Measurements from ENCODE around the gene PLXNB1. TPM values are rescaled to one million over a fixed set of nuclear protein-coding genes. Genes with fewer than 3 reads are reported as not detected.

The PLXNB1 gene, protein sequence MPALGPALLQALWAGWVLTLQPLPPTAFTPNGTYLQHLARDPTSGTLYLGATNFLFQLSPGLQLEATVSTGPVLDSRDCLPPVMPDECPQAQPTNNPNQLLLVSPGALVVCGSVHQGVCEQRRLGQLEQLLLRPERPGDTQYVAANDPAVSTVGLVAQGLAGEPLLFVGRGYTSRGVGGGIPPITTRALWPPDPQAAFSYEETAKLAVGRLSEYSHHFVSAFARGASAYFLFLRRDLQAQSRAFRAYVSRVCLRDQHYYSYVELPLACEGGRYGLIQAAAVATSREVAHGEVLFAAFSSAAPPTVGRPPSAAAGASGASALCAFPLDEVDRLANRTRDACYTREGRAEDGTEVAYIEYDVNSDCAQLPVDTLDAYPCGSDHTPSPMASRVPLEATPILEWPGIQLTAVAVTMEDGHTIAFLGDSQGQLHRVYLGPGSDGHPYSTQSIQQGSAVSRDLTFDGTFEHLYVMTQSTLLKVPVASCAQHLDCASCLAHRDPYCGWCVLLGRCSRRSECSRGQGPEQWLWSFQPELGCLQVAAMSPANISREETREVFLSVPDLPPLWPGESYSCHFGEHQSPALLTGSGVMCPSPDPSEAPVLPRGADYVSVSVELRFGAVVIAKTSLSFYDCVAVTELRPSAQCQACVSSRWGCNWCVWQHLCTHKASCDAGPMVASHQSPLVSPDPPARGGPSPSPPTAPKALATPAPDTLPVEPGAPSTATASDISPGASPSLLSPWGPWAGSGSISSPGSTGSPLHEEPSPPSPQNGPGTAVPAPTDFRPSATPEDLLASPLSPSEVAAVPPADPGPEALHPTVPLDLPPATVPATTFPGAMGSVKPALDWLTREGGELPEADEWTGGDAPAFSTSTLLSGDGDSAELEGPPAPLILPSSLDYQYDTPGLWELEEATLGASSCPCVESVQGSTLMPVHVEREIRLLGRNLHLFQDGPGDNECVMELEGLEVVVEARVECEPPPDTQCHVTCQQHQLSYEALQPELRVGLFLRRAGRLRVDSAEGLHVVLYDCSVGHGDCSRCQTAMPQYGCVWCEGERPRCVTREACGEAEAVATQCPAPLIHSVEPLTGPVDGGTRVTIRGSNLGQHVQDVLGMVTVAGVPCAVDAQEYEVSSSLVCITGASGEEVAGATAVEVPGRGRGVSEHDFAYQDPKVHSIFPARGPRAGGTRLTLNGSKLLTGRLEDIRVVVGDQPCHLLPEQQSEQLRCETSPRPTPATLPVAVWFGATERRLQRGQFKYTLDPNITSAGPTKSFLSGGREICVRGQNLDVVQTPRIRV (N-terminal part only)
- total RNA-seq = 16.9 and 37.4 TPM in 2 replicates

DNA sequence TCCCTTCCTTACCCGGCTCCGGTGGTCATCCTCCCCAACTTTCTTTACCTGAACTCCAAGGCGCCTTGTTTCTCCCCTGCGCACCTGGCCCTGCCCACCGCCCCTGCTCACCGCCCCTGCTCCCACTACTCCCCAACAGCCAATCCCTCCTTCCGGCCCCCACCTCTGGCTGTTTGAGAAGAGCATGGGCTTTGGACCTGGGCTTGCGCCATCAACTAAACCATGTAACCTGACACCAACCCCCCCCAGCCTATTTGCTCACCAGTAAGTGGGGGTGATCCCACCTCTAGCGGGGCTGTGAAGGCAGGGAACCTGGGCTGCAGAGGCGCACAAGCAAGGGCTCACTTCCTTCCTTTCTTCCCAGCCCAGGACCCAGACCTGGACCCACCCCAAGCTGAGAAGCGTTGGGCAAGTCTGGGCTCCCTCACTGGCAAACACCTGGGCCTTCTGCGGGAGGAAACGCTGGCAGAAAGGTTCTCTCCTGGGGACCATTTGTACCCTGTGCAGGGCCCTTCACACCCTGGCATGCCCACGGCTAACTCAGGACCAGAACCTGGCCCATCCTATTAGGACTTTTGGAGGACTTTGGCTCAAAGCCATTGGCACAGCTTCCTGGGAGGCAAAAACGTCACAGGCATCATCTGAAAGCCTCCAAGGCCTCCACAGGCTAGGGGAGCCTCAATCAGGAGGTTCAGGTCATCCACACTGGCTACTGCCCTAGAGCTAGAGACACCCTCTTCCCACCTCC lies at the start of gene PLXNB1:
TSS of gene PLXNB1 (minus strand) at position 127 of the 748 bp plus-strand sequence. CDS start 5,475 bp downstream, outside the sequence.

DNA sequence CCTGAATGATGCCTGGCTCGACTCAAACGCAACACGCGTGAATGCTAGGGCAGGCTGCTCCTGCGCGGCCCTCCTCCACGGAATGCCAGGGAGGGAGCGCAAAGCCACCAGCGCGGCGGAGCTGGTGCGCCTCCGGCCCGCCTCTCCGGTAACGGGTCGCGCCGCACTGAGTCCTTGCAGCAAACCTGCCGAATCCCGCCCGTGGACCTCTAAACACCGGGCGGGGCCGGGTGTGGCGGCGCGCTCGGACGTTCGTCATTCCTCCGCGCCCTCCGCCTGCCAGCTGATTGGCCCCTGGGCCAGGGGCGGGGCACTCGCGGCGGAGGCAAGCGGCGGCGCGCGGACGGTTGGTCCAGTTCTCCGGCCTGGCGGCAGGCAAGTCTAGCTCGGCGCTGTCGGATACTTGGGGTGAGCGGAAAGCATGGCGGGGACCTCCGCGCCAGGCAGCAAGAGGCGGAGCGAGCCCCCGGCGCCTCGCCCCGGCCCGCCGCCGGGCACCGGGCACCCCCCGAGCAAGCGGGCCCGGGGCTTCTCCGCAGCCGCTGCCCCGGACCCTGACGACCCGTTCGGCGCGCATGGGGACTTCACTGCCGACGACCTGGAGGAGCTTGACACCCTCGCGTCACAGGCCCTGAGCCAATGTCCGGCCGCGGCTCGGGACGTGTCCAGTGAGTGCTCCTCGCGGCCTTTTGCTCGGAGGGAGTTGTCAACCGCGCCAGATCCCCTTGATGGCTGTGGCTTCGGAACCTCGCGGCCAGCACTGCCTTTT lies 16.7 kb upstream of the PLXNB1 start, which contains the start of gene ATRIP:
TSS of gene ATRIP (plus strand) at position 313 of the 769 bp plus-strand sequence. CDS start at position 422, 109 bp downstream.

DNA sequence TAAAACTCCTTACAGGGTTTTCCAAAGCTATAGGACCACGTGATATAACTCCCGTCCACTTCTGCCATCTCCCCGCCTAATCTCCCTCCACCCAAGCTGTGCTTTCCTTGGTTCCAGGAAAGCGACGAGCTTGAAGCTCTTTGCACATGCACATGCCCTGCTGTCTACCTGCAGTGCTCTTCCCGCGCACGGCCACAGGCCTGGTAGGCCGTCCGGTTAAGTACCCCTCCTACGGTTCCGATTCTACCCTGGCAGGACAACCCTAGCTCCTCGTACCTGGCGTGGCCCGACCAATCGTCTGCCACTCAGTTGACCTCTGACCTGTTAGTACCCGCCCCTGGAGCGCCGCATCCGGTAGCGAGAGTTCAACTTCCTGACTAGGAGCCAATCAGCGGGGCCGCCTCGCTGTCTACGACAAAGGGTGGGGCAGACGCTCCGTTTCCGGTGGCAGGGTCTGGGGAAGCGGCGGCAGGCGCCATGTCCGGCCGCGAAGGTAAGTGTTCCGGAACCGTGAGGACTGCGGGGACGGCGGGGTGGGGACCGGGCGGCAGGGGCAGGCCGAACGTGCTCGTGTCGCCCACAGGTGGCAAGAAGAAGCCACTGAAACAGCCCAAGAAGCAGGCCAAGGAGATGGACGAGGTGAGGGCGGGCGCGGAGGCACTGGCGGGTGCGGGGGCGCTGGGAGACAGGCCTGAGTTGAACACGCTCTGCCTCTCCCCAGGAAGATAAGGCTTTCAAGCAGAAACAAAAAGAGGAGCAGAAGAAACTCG lies 10.1 kb upstream of the PLXNB1 start, which contains the start of the genes CCDC51 and TMA7:
TSS of gene CCDC51 (minus strand) at position 300 of the 770 bp plus-strand sequence. CDS start 4,991 bp downstream, outside the sequence.
TSS of gene TMA7 (plus strand) at position 438 of the 770 bp plus-strand sequence. CDS start at position 478, 40 bp downstream.

DNA sequence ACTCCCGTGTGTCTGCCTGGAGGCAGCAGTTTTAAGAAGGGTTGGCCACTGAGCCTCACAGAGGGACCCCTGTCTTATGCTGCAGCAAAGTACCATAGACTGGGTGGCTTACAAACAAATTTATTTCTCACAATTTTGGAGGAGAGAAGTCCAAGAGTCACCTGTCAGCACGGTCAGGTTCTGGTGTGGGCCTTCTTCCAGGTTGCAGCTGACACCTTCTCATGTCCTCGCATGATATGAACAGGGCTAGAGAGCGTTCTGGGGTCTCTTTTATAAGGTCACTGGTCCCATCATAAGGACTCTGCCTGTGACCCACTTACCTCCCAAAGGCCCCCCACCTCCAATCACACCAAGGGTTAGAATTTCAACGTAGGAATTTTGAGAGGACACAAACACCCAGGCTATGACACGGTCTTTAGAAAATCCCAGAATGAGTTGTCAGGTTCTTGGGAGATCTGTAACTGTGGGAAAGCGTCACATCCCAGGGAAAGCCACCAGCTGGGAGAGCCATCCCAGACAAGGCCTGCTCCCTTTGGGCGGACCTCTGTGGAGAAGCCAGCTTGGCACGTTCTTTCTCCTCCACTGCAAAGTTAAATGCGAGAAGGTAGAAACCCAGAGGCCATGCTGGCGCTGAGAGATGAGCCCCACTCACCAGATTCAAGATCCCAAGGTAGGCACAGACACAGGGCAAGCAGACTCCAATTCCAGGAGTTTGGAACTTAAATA lies 58.1 kb downstream of the PLXNB1 start, which contains the start of gene FBXW12:
TSS of gene FBXW12 (plus strand) at position 569 of the 726 bp plus-strand sequence. CDS start 549 bp downstream, outside the sequence.

Small RNAs within 50 kb of the gene (small RNA-seq; reads per million reads assigned to genes)
- not detected for gene RN7SL321P (ENCODE audit: low replicate concordance)

Other genes starting within 250 kb of the PLXNB1 start
- 3.7 and 32.4 TPM in 2 replicates for gene CDC25A, start 241.7 kb downstream of the PLXNB1 start, total RNA-seq
- not detected in 2 replicates for gene CAMP, start 206.6 kb downstream of the PLXNB1 start, total RNA-seq
- 5.0 and 5.7 TPM in 2 replicates for gene ZNF589, start 189.0 kb downstream of the PLXNB1 start, total RNA-seq
- 33.5 and 37.4 TPM in 2 replicates for gene NME6, start 128.7 kb downstream of the PLXNB1 start, total RNA-seq
- gene SPINK8, start 96.4 kb downstream of the PLXNB1 start, total RNA-seq = not detected in 2 replicates
- gene FBXW12, start 57.9 kb downstream of the PLXNB1 start, total RNA-seq = not detected in 2 replicates
- 15.3 and 17.1 TPM in 2 replicates for gene CCDC51, start 10.0 kb upstream of the PLXNB1 start, total RNA-seq
- 108 and 139 TPM in 2 replicates for gene TMA7, start 10.2 kb upstream of the PLXNB1 start, total RNA-seq
- 3.1 and 15.2 TPM in 2 replicates for gene ATRIP, start 16.7 kb upstream of the PLXNB1 start, total RNA-seq
- gene SHISA5, start 74.1 kb upstream of the PLXNB1 start, total RNA-seq = 192 and 194 TPM in 2 replicates
- gene PFKFB4, start 126.7 kb upstream of the PLXNB1 start, total RNA-seq = 7.9 and 45.8 TPM in 2 replicates
- gene UCN2, start 133.7 kb upstream of the PLXNB1 start, total RNA-seq = 2.2 and 25.1 TPM in 2 replicates
- 23.6 and 259 TPM in 2 replicates for gene COL7A1, start 165.2 kb upstream of the PLXNB1 start, total RNA-seq
- gene UQCRC1, start 179.6 kb upstream of the PLXNB1 start, total RNA-seq = 448 and 544 TPM in 2 replicates
- not detected in 2 replicates for gene TMEM89, start 191.7 kb upstream of the PLXNB1 start, total RNA-seq
- 49.5 and 53.8 TPM in 2 replicates for gene SLC26A6, start 205.4 kb upstream of the PLXNB1 start, total RNA-seq
- gene CELSR3, start 232.8 kb upstream of the PLXNB1 start, total RNA-seq = 1.1 and 2.4 TPM in 2 replicates